OCI-LY1 (cell line): Measurements from ENCODE around the gene ACVR1C.
"Not testable (repeated sequence)": the region's sequence is repeated elsewhere in the genome, so short reads cannot be mapped to it uniquely, and the experiment has no call there.

Experiments
- CTCF ChIP-seq: fragments of 200-600 bp; sonication (generic), shearing (Covaris generic); IDR thresholded peaks from 2 replicates; pipeline ENCODE4 v1.5.1; 2017; ENCODE audit warnings: mild to moderate bottlenecking, antibody characterized with exemption, low read length, moderate library complexity, mixed read lengths
- EZH2 ChIP-seq: fragments of 200-600 bp; sonication (generic), shearing (Covaris generic); IDR thresholded peaks from 2 replicates; pipeline ENCODE4 v1.8.0; 2017; ENCODE audit warnings: borderline replicate concordance, mixed run types, mild to moderate bottlenecking, antibody characterized with exemption, low read length, moderate library complexity, mixed read lengths

GRCh38 chr2:157566623-157567022 lies 62.0 kb downstream of the ACVR1C start:
- not testable (repeated sequence) for TF ChIP-seq CTCF, EZH2
